Measurements from ENCODE around the gene TNK1.

Gene TNK1

GRCh38 chr17:7426203-7426863, 45.4 kb downstream of the TNK1 start:
- Histone ChIP-seq H3K79me2 (ENCODE audit: insufficient read depth, low read length) (no peaks in the 10 kb centered on the region), H2AFZ (ENCODE audit: low read length) (no peak overlapping the region), H3K27ac (ENCODE audit: low read depth, low read length, poor library complexity, severe bottlenecking) (no peak overlapping the region), H3K36me3 (ENCODE audit: insufficient read depth, low read length) (no peaks in the 10 kb centered on the region), H3K4me2 (ENCODE audit: low read length) (no peak overlapping the region), H3K9me2 (ENCODE audit: low read depth, low read length) (no peaks in the 10 kb centered on the region), H3K9ac (ENCODE audit: low read length) (no peak overlapping the region), H4K20me1 (ENCODE audit: insufficient read depth, low read length) (no peaks in the 10 kb centered on the region), H3F3A (ENCODE audit: insufficient read depth, low read length) (no peaks in the 10 kb centered on the region), H3K9me3 (ENCODE audit: low read length) (no peaks in the 10 kb centered on the region), H3K4me3 (ENCODE audit: low read depth, low read length, poor library complexity, severe bottlenecking) (no peak overlapping the region), H3K4me1 (ENCODE audit: insufficient read depth, low read length, severe bottlenecking) (no peaks in the 10 kb centered on the region), H3K27me3 (ENCODE audit: insufficient read depth, low read length) (no peaks in the 10 kb centered on the region)
- TF ChIP-seq EZH2 (IDR thresholded peaks at IDR 0.05; ENCODE audit: borderline replicate concordance, low read length) = no peak

DNA sequence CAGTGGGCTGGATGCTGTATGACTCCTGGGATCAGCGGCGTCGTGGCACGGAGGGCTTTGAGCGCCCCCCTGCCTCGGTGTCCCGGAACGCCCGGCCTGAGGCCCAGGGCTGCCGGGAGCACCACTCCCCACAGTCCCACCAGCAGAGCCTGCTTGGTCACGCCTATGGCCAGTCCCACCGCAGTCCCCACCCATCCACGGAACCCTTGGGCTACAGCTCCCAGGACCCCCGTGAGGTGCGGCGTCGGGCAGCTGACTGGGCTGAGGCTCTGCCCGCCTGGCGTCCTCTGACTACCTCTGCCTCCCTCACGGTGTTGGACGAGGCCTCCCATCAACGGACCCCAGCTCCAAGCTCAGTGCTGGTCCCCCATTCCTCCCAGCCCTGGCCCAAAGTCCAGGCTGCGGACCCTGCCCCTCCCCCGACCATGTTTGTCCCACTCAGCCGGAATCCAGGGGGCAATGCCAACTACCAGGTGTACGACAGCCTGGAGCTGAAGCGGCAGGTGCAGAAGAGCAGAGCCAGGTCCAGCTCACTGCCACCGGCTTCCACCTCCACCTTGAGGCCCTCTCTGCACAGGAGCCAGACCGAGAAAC, 46.1 kb downstream of the TNK1 start:
- H3K4me1 ChIP-seq (ENCODE audit: insufficient read depth, low read length, severe bottlenecking) = no peaks in the 10 kb centered on the region
- no peak overlapping the region for H3K27ac ChIP-seq (ENCODE audit: low read depth, low read length, poor library complexity, severe bottlenecking)
- no peaks in the 10 kb centered on the region for H3F3A ChIP-seq (ENCODE audit: insufficient read depth, low read length)
- H3K27me3 ChIP-seq (ENCODE audit: insufficient read depth, low read length) = no peaks in the 10 kb centered on the region
- H4K20me1 ChIP-seq (ENCODE audit: insufficient read depth, low read length) = no peaks in the 10 kb centered on the region
- TF ChIP-seq, protein P1, sequence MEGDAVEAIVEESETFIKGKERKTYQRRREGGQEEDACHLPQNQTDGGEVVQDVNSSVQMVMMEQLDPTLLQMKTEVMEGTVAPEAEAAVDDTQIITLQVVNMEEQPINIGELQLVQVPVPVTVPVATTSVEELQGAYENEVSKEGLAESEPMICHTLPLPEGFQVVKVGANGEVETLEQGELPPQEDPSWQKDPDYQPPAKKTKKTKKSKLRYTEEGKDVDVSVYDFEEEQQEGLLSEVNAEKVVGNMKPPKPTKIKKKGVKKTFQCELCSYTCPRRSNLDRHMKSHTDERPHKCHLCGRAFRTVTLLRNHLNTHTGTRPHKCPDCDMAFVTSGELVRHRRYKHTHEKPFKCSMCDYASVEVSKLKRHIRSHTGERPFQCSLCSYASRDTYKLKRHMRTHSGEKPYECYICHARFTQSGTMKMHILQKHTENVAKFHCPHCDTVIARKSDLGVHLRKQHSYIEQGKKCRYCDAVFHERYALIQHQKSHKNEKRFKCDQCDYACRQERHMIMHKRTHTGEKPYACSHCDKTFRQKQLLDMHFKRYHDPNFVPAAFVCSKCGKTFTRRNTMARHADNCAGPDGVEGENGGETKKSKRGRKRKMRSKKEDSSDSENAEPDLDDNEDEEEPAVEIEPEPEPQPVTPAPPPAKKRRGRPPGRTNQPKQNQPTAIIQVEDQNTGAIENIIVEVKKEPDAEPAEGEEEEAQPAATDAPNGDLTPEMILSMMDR (IDR thresholded peaks at IDR 0.05; ENCODE audit: low read length) = no peak
- no peak for TF ChIP-seq EZH2 (IDR thresholded peaks at IDR 0.05; ENCODE audit: borderline replicate concordance, low read length)
- no peaks in the 10 kb centered on the region for H3K9me3 ChIP-seq (ENCODE audit: low read length)
- H3K9me2 ChIP-seq (ENCODE audit: low read depth, low read length) = no peaks in the 10 kb centered on the region
- no peaks in the 10 kb centered on the region for H3K79me2 ChIP-seq (ENCODE audit: insufficient read depth, low read length)
- H3K4me3 ChIP-seq (ENCODE audit: low read depth, low read length, poor library complexity, severe bottlenecking) = no peak overlapping the region
- no peak overlapping the region for H3K9ac ChIP-seq (ENCODE audit: low read length)
- no peaks in the 10 kb centered on the region for H3K36me3 ChIP-seq (ENCODE audit: insufficient read depth, low read length)
- no peak overlapping the region for H2AFZ ChIP-seq (ENCODE audit: low read length)
- no peak overlapping the region for H3K4me2 ChIP-seq (ENCODE audit: low read length)

DNA sequence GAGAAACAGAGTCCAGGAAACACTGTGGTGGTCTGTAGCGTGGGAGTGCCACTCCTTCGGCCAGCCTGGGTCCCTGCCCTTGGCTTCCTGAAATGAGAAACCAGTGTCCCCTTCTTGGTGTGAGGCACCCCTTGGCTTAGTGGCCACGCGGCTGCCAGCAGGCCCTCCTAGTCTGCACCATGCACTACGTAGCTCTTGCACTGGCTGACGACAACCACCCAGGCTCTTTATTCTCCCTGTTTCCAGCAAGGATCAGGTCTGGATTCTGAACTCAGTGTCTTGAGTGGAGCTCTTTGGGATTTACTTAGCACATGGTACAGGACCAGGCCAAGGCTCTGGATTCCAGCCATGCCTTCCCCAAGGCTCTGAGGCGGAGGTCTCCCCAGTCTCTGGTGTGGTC, 46.7 kb downstream of the TNK1 start:
- H3K4me1 ChIP-seq (ENCODE audit: insufficient read depth, low read length, severe bottlenecking) = no peaks in the 10 kb centered on the region
- H3F3A ChIP-seq (ENCODE audit: insufficient read depth, low read length) = no peaks in the 10 kb centered on the region
- H4K20me1 ChIP-seq (ENCODE audit: insufficient read depth, low read length) = no peaks in the 10 kb centered on the region
- no peaks in the 10 kb centered on the region for H3K79me2 ChIP-seq (ENCODE audit: insufficient read depth, low read length)
- no peaks in the 10 kb centered on the region for H3K9me2 ChIP-seq (ENCODE audit: low read depth, low read length)
- no peaks in the 10 kb centered on the region for H3K9me3 ChIP-seq (ENCODE audit: low read length)
- no peaks in the 10 kb centered on the region for H3K27me3 ChIP-seq (ENCODE audit: insufficient read depth, low read length)
- no peak for TF ChIP-seq EZH2 (IDR thresholded peaks at IDR 0.05; ENCODE audit: borderline replicate concordance, low read length)
- TF ChIP-seq, protein P1 (IDR thresholded peaks at IDR 0.05; ENCODE audit: low read length) = no peak
- no peak overlapping the region for H3K4me3 ChIP-seq (ENCODE audit: low read depth, low read length, poor library complexity, severe bottlenecking)
- H3K27ac ChIP-seq (ENCODE audit: low read depth, low read length, poor library complexity, severe bottlenecking) = no peak overlapping the region
- H3K4me2 ChIP-seq (ENCODE audit: low read length) = no peak overlapping the region
- no peak overlapping the region for H3K9ac ChIP-seq (ENCODE audit: low read length)
- H3K36me3 ChIP-seq (ENCODE audit: insufficient read depth, low read length) = no peaks in the 10 kb centered on the region
- H2AFZ ChIP-seq (ENCODE audit: low read length) = no peak overlapping the region

DNA sequence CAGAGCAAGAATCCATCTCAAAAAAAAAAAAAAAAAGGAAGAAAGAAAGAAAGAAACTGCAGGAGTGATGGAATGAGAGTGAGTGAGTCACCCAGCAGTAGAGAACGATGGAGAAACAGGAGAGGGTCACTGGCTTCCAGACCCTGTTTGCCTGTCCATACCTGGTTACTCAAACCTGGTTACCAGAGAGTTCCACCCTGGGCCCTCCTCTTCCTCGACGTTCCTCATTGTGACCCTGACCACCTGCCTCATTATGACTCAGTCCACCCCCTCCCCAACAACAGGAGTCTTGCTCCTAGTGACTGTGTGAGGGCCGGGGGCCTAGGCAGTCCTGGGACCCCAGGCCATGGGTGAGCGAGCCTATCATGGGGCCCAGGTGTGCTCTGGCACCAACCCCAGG, 47.7 kb downstream of the TNK1 start, which contains the start of gene SPEM3:
Gene SPEM3, plus strand, starts transcription at position 301 of the 400 bp plus-strand sequence. Its CDS starts 46 bp downstream, at position 347.
- Histone ChIP-seq H3K4me1 (ENCODE audit: insufficient read depth, low read length, severe bottlenecking) (no peaks in the 10 kb centered on the region), H3K9me2 (ENCODE audit: low read depth, low read length) (no peaks in the 10 kb centered on the region), H2AFZ (ENCODE audit: low read length) (no peak within 1 kb of the TSS), H3K36me3 (ENCODE audit: insufficient read depth, low read length) (no peaks in the 10 kb centered on the region), H3K9ac (ENCODE audit: low read length) (no peak within 1 kb of the TSS), H3K4me2 (ENCODE audit: low read length) (no peak within 1 kb of the TSS), H3K79me2 (ENCODE audit: insufficient read depth, low read length) (no peaks in the 10 kb centered on the region), H3F3A (ENCODE audit: insufficient read depth, low read length) (no peaks in the 10 kb centered on the region), H3K9me3 (ENCODE audit: low read length) (no peaks in the 10 kb centered on the region), H3K4me3 (ENCODE audit: low read depth, low read length, poor library complexity, severe bottlenecking) (no peak within 1 kb of the TSS), H3K27me3 (ENCODE audit: insufficient read depth, low read length) (no peaks in the 10 kb centered on the region), H4K20me1 (ENCODE audit: insufficient read depth, low read length) (no peaks in the 10 kb centered on the region), H3K27ac (ENCODE audit: low read depth, low read length, poor library complexity, severe bottlenecking) (no peak within 1 kb of the TSS)
- TF ChIP-seq, protein P1 (IDR thresholded peaks at IDR 0.05; ENCODE audit: low read length) = no peak
- TF ChIP-seq EZH2 (IDR thresholded peaks at IDR 0.05; ENCODE audit: borderline replicate concordance, low read length) = no peak
